Measurements from ENCODE around the gene GPR26.

GPR26 gene

DNA sequence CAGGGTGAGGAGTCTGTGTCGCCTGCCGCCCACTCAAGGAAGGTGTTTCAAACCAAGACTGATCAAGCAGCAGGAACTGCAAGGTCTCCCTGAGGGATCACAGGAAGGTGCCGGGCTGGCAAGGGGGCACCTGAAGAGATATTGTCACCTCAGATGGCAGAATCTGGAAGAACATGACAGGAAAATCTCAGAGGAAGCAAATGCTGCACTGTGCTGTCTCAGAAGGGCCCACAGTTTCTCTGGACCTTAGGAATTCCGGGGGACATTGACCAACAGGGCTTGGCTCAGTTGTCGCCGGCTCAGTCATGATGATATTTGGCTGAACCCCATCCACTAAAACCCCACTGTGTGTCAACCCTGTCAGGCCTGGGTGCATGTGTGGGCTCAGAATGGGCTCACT is 31.9 kb upstream of the GPR26 start:
- H3K4me1 ChIP-seq (ENCODE audit: control insufficient read depth in 2 of 2, insufficient read depth in 2 of 2, low read length in 2 of 2), result no peaks in the 10 kb centered on the region
- no peak overlapping the region for H3K9ac ChIP-seq (ENCODE audit: low read depth in 1 of 2, low read length in 2 of 2)
- no peaks in the 10 kb centered on the region for H3K27me3 ChIP-seq (ENCODE audit: control insufficient read depth in 2 of 2, insufficient read depth in 2 of 2, low read length in 2 of 2)
- H3K9me3 ChIP-seq (ENCODE audit: control insufficient read depth in 2 of 2, low read length in 2 of 2), result no peaks in the 10 kb centered on the region
- no peaks in the 10 kb centered on the region for H3K36me3 ChIP-seq (ENCODE audit: control insufficient read depth in 2 of 2, insufficient read depth in 2 of 2, low read length in 2 of 2)
- no peak overlapping the region for H3K4me3 ChIP-seq (ENCODE audit: low read length in 2 of 2)
- H3K27ac ChIP-seq (ENCODE audit: low read depth in 2 of 2, low read length in 2 of 2), result no peak overlapping the region

DNA sequence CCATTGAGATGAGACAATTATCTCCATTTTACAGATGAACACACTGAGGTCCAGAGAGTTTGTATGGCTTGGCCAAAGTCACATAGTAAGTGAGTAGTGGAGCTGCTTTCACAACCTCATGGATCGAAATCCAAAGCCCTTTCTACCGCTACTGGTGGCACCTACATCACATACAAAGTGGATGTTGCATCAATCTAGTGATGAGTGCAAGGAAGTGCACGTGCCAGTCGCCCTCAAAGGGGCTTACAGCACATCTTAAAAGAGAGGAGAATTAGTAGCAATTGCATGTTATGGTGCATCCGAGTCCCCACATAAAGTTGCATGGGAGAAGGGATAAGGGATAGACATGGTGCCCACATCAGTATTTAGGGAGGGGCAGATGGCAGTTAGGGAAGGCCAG is 31.0 kb upstream of the GPR26 start:
- Histone ChIP-seq H3K36me3 (ENCODE audit: control insufficient read depth in 2 of 2, insufficient read depth in 2 of 2, low read length in 2 of 2) (no peaks in the 10 kb centered on the region), H3K4me3 (ENCODE audit: low read length in 2 of 2) (no peak overlapping the region), H3K4me1 (ENCODE audit: control insufficient read depth in 2 of 2, insufficient read depth in 2 of 2, low read length in 2 of 2) (no peaks in the 10 kb centered on the region), H3K9ac (ENCODE audit: low read depth in 1 of 2, low read length in 2 of 2) (no peak overlapping the region), H3K27ac (ENCODE audit: low read depth in 2 of 2, low read length in 2 of 2) (no peak overlapping the region), H3K27me3 (ENCODE audit: control insufficient read depth in 2 of 2, insufficient read depth in 2 of 2, low read length in 2 of 2) (no peaks in the 10 kb centered on the region), H3K9me3 (ENCODE audit: control insufficient read depth in 2 of 2, low read length in 2 of 2) (no peaks in the 10 kb centered on the region)

DNA sequence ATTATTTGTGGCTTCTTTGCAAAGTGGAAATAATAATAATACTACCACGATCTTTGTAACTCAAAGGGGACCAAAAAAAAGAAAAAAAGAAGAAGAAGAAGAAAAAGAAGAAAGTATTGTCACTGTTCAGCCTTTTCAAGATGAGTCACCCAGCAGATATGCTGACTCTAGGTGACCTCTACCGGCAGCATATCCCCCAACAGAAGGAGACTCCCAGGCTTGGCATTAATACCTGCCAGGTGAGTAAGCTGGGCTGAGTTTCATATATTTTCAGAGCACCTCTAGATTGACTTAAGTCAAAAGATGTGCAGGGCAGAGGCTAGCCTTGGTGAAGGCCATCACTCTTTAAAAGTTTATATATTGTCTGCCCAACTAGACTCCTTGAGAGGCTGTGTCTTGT is 30.4 kb upstream of the GPR26 start:
- H3K4me1 ChIP-seq (ENCODE audit: control insufficient read depth in 2 of 2, insufficient read depth in 2 of 2, low read length in 2 of 2), result no peaks in the 10 kb centered on the region
- no peak overlapping the region for H3K9ac ChIP-seq (ENCODE audit: low read depth in 1 of 2, low read length in 2 of 2)
- H3K27ac ChIP-seq (ENCODE audit: low read depth in 2 of 2, low read length in 2 of 2), result no peak overlapping the region
- no peak overlapping the region for H3K4me3 ChIP-seq (ENCODE audit: low read length in 2 of 2)
- H3K27me3 ChIP-seq (ENCODE audit: control insufficient read depth in 2 of 2, insufficient read depth in 2 of 2, low read length in 2 of 2), result no peaks in the 10 kb centered on the region
- no peaks in the 10 kb centered on the region for H3K9me3 ChIP-seq (ENCODE audit: control insufficient read depth in 2 of 2, low read length in 2 of 2)
- no peaks in the 10 kb centered on the region for H3K36me3 ChIP-seq (ENCODE audit: control insufficient read depth in 2 of 2, insufficient read depth in 2 of 2, low read length in 2 of 2)

DNA sequence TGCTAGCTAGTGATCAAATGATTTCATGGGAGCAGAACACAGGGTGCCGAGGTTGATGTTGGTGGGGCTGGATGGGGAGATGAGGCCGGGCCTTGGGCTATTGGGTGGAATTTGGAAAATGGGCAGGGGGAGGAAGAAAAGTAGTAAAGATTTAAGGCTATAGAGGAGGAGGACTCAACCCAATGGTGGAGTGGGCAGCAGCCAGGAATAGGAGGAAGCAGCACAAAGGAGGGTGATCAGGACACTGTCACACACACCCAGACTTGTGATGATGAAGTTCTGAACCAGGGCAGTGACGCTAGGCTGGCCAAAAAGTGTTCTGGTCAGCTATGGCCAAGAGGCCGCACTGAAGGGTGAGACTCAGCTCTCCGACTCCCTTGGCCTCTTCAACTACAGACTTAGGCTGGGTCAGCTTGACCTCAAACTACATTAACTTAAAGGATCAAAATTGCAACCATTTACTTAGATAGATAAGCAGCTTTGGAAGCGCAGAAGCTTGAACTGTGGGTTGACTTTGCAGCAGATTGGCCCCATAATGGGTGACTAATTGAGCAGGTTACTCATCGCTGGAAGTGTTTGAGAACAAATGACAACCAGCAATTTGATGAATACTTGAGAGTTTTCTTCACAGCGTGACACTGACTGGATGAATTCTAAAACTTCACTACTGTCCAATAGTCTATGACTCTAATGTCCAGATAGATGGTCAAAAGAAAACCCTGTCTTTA is 29.4 kb upstream of the GPR26 start:
- no peaks in the 10 kb centered on the region for H3K36me3 ChIP-seq (ENCODE audit: control insufficient read depth in 2 of 2, insufficient read depth in 2 of 2, low read length in 2 of 2)
- H3K27me3 ChIP-seq (ENCODE audit: control insufficient read depth in 2 of 2, insufficient read depth in 2 of 2, low read length in 2 of 2), result no peaks in the 10 kb centered on the region
- no peak overlapping the region for H3K27ac ChIP-seq (ENCODE audit: low read depth in 2 of 2, low read length in 2 of 2)

DNA sequence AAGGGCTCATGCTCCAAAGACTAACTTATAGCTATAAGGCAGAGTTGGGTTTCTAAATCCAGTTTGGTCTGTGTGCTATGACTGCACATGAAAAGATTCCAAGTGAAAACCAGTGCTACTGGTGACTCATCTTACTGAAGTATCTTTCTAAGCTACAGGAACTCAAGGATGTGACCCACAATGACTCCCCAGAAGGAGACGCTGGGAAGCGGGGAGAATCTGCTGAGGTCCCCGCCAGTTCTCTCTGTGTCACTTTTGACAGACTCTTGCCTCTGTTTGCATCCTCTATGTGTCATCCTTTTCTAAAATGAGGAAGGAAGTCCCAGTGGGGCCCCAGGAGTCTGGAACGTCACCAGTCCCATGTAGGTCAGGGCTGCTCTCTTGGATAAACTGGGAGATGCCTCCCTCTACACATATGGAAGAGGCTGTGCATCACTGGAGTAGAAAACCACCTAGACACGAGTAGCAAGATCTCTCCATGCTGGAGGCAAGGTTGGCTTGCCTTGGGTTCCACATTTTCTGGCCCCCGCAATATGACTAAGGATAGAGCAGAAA is 28.8 kb upstream of the GPR26 start:
- H3K27me3 ChIP-seq (ENCODE audit: control insufficient read depth in 2 of 2, insufficient read depth in 2 of 2, low read length in 2 of 2), result no peaks in the 10 kb centered on the region
- H3K9me3 ChIP-seq (ENCODE audit: control insufficient read depth in 2 of 2, low read length in 2 of 2), result no peaks in the 10 kb centered on the region
- H3K4me3 ChIP-seq (ENCODE audit: low read length in 2 of 2), result no peak overlapping the region
- no peak overlapping the region for H3K9ac ChIP-seq (ENCODE audit: low read depth in 1 of 2, low read length in 2 of 2)
- H3K36me3 ChIP-seq (ENCODE audit: control insufficient read depth in 2 of 2, insufficient read depth in 2 of 2, low read length in 2 of 2), result no peaks in the 10 kb centered on the region
- no peak overlapping the region for H3K27ac ChIP-seq (ENCODE audit: low read depth in 2 of 2, low read length in 2 of 2)
- no peaks in the 10 kb centered on the region for H3K4me1 ChIP-seq (ENCODE audit: control insufficient read depth in 2 of 2, insufficient read depth in 2 of 2, low read length in 2 of 2)

More for the DNA sequence above, 29.4 kb upstream of the GPR26 start:
- no peak overlapping the region for H3K9ac ChIP-seq (ENCODE audit: low read depth in 1 of 2, low read length in 2 of 2)
- no peaks in the 10 kb centered on the region for H3K9me3 ChIP-seq (ENCODE audit: control insufficient read depth in 2 of 2, low read length in 2 of 2)
- no peak overlapping the region for H3K4me3 ChIP-seq (ENCODE audit: low read length in 2 of 2)
- no peaks in the 10 kb centered on the region for H3K4me1 ChIP-seq (ENCODE audit: control insufficient read depth in 2 of 2, insufficient read depth in 2 of 2, low read length in 2 of 2)

DNA sequence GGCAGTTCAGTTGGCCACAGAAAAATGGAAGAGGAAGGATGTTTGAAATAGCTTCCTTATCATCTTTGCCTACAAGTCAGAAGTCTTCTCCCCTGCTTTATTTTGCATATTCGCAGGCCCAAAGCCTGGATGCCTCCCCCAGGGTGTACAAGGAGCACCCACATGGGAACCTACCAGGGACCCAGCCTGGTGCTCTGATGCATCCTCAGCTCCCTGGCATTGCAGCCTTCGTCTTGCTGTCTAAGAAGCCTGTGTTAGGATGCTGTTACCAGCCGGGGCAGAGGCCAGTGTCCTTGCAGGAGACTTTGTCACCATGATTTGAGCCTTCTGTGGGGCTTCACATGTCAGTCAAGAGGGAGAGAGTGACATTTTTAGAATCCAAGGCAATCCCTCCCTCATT is 27.0 kb upstream of the GPR26 start:
- no peak overlapping the region for H3K9ac ChIP-seq (ENCODE audit: low read depth in 1 of 2, low read length in 2 of 2)
- H3K4me3 ChIP-seq (ENCODE audit: low read length in 2 of 2), result no peak overlapping the region
- no peaks in the 10 kb centered on the region for H3K9me3 ChIP-seq (ENCODE audit: control insufficient read depth in 2 of 2, low read length in 2 of 2)
- no peaks in the 10 kb centered on the region for H3K27me3 ChIP-seq (ENCODE audit: control insufficient read depth in 2 of 2, insufficient read depth in 2 of 2, low read length in 2 of 2)
- no peaks in the 10 kb centered on the region for H3K4me1 ChIP-seq (ENCODE audit: control insufficient read depth in 2 of 2, insufficient read depth in 2 of 2, low read length in 2 of 2)
- H3K36me3 ChIP-seq (ENCODE audit: control insufficient read depth in 2 of 2, insufficient read depth in 2 of 2, low read length in 2 of 2), result no peaks in the 10 kb centered on the region
- H3K27ac ChIP-seq (ENCODE audit: low read depth in 2 of 2, low read length in 2 of 2), result no peak overlapping the region

DNA sequence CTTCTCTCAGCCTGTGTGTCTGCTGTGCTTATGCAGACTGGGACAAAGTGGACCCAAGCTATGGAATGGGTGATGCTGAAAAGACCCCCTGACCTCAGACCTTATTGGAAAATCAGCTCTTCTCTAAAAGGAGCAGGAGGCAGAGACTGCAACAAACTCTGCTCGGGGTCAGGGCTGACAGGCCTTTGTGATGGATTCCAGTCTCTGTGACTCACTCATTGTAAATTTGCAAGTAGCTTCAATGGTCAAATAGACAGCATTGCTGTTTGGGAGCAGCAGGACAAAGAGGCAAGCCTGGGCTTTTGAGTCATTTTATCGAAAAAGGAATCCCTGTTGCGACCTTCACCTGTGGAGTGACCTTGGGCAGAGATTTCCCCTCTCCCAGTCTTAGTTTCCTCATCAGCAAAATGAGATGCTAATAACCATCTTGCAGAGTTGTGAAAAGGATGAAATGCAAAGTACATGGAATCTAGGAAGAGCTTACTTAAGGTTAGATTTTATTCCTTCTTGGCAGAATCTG is 26.1 kb upstream of the GPR26 start:
- Histone ChIP-seq H3K4me3 (ENCODE audit: low read length in 2 of 2) (no peak overlapping the region), H3K27me3 (ENCODE audit: control insufficient read depth in 2 of 2, insufficient read depth in 2 of 2, low read length in 2 of 2) (no peaks in the 10 kb centered on the region)

DNA sequence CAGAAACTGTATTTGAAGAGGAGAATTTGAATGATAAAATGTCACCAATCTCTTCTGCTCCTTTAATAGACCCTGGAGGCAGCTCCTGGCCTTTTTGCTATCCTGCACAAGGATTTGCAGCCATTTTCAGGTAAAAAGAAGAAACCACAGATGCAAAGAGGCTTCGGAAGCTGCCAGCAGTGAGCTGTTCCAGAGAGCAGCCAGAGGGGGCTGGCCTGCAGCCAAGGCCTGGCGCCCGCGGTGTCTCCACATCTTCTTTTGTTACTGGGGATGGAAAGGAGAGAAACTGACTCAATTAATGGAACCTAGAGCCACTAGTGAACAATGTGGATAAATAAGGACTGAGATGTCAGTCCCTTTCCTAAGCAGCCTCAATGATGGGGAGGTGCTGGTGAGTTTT is 23.9 kb upstream of the GPR26 start:
- H3K36me3 ChIP-seq (ENCODE audit: control insufficient read depth in 2 of 2, insufficient read depth in 2 of 2, low read length in 2 of 2), result no peaks in the 10 kb centered on the region
- H3K9ac ChIP-seq (ENCODE audit: low read depth in 1 of 2, low read length in 2 of 2), result no peak overlapping the region
- H3K27me3 ChIP-seq (ENCODE audit: control insufficient read depth in 2 of 2, insufficient read depth in 2 of 2, low read length in 2 of 2), result no peaks in the 10 kb centered on the region
- H3K27ac ChIP-seq (ENCODE audit: low read depth in 2 of 2, low read length in 2 of 2), result no peak overlapping the region
- no peaks in the 10 kb centered on the region for H3K4me1 ChIP-seq (ENCODE audit: control insufficient read depth in 2 of 2, insufficient read depth in 2 of 2, low read length in 2 of 2)
- no peak overlapping the region for H3K4me3 ChIP-seq (ENCODE audit: low read length in 2 of 2)
- H3K9me3 ChIP-seq (ENCODE audit: control insufficient read depth in 2 of 2, low read length in 2 of 2), result no peaks in the 10 kb centered on the region

More for the DNA sequence above, 26.1 kb upstream of the GPR26 start:
- Histone ChIP-seq H3K27ac (ENCODE audit: low read depth in 2 of 2, low read length in 2 of 2) (no peak overlapping the region), H3K9ac (ENCODE audit: low read depth in 1 of 2, low read length in 2 of 2) (no peak overlapping the region), H3K4me1 (ENCODE audit: control insufficient read depth in 2 of 2, insufficient read depth in 2 of 2, low read length in 2 of 2) (no peaks in the 10 kb centered on the region), H3K36me3 (ENCODE audit: control insufficient read depth in 2 of 2, insufficient read depth in 2 of 2, low read length in 2 of 2) (no peaks in the 10 kb centered on the region), H3K9me3 (ENCODE audit: control insufficient read depth in 2 of 2, low read length in 2 of 2) (no peaks in the 10 kb centered on the region)

DNA sequence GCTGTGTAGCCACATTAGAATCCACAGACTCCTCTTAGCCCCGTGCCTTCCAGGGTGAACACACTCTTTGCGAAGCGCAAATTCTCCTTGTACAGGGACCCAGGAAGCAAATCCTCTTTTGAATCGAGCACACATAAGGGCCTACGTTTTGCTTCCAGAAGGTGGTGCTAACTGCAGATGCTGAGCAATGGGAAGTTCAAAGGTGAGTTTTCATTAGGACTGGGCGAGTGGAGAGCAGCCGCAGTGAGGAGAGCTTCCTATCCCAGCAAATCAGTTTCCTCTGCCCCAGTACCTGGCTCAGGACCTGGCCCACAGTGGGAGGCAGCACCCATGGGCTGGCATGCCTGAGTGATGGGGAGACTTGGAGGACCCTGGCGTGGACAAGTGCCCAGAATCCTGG is 23.5 kb upstream of the GPR26 start:
- Histone ChIP-seq H3K36me3 (ENCODE audit: control insufficient read depth in 2 of 2, insufficient read depth in 2 of 2, low read length in 2 of 2) (no peaks in the 10 kb centered on the region), H3K9ac (ENCODE audit: low read depth in 1 of 2, low read length in 2 of 2) (no peak overlapping the region), H3K9me3 (ENCODE audit: control insufficient read depth in 2 of 2, low read length in 2 of 2) (no peaks in the 10 kb centered on the region), H3K27ac (ENCODE audit: low read depth in 2 of 2, low read length in 2 of 2) (no peak overlapping the region), H3K4me1 (ENCODE audit: control insufficient read depth in 2 of 2, insufficient read depth in 2 of 2, low read length in 2 of 2) (no peaks in the 10 kb centered on the region), H3K27me3 (ENCODE audit: control insufficient read depth in 2 of 2, insufficient read depth in 2 of 2, low read length in 2 of 2) (no peaks in the 10 kb centered on the region), H3K4me3 (ENCODE audit: low read length in 2 of 2) (no peak overlapping the region)

DNA sequence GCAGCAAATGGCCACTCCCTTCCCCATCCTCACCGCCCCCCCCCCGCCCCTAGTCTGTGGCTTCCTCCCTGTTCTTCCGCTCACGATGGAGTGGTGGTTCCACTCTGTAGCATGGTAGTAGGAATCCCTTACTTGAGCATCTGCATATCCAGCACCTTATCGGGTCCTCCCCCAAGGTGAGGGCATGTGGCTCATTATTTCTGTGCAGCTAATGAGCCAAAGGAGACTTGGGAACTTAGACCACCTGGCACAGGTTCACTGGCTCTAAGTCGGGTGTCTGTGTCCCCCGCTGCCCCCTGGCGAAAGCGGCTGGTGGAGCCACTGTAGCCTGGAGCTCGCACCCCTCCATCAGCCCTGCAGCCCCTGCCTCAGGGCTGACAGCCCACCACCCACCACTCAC is 22.8 kb upstream of the GPR26 start:
- Histone ChIP-seq H3K4me3 (ENCODE audit: low read length in 2 of 2) (no peak overlapping the region), H3K9ac (ENCODE audit: low read depth in 1 of 2, low read length in 2 of 2) (no peak overlapping the region), H3K4me1 (ENCODE audit: control insufficient read depth in 2 of 2, insufficient read depth in 2 of 2, low read length in 2 of 2) (no peaks in the 10 kb centered on the region)

More for the DNA sequence above, 22.8 kb upstream of the GPR26 start:
- no peaks in the 10 kb centered on the region for H3K27me3 ChIP-seq (ENCODE audit: control insufficient read depth in 2 of 2, insufficient read depth in 2 of 2, low read length in 2 of 2)
- no peaks in the 10 kb centered on the region for H3K36me3 ChIP-seq (ENCODE audit: control insufficient read depth in 2 of 2, insufficient read depth in 2 of 2, low read length in 2 of 2)
- no peaks in the 10 kb centered on the region for H3K9me3 ChIP-seq (ENCODE audit: control insufficient read depth in 2 of 2, low read length in 2 of 2)
- no peak overlapping the region for H3K27ac ChIP-seq (ENCODE audit: low read depth in 2 of 2, low read length in 2 of 2)
